GM13977 (cell line): Measurements from ENCODE around the gene ITLN1.
"Not testable (repeated sequence)": the region's sequence is repeated elsewhere in the genome, so short reads cannot be mapped to it uniquely, and the experiment has no call there.

ENCODE experiments used
- DNase-seq: peaks from one replicate; pipeline ENCODE4 v3.0.0; 2012; ENCODE audit warnings: low spot score
- CTCF ChIP-seq: IDR thresholded peaks from 2 replicates; pipeline ENCODE4 v1.5.1; 2012; ENCODE audit warnings: mild to moderate bottlenecking, control low read depth; ENCODE audit not compliant: insufficient read depth; ENCODE audit errors: extremely low read depth, missing control alignments
- in situ Hi-C: fragments of 300-500 bp; cut with MboI; formaldehyde crosslinking; loops from one replicate; pipeline ENCODE4 v1.12.0; 2022; ENCODE audit warnings: low sequenced_read_pairs, low pct_unique_long_range_greater_than_20kb, mixed read lengths, inconsistent platforms; ENCODE audit not compliant: unreplicated experiment

Gene ITLN1

GRCh38 chr1:160891474-160891873 is 6.5 kb upstream of the ITLN1 start:
- no peak for TF ChIP-seq CTCF
- no peak for DNase-seq
- in situ Hi-C loops = no loop called here

DNA sequence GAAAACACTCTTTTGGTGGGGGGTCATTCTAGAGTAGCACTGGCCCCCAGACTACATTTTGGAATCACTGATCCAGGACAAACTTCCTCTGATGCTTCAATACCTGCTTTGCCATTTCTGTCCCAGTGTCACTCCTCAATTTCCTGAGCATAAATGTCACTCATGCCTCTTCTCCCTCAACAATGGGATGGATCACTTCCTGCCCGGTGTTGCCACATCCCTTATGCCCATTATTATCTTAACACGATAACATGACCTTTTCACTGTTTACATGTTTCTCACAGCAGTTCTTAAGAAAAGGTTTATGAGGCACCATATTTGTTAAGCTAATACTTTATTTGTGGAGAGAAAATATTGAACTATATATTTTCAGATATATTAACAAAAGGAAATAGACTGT is 3.9 kb upstream of the ITLN1 start:
- no peak for TF ChIP-seq CTCF
- DNase-seq = no peak
- in situ Hi-C loops = no loop called here

DNA sequence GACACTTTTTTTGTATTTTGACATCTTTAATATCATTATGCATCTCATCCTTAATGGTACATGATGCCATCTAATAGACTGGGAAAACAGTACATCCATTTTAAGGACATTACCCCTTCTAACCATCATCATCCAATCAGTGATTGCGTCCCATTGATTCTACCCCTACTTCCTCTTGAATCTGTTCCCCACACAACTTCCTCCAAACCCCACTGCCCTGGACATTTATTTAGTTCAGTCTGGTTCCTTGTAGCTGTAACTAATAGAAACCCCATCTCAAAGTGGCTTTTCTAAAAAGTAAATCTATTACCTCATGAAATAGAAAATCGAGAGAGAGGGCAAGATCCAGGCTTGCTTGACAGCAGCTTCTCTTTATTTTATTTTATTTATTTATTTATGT is 2.1 kb upstream of the ITLN1 start:
- no peak for TF ChIP-seq CTCF
- no peak for DNase-seq
- in situ Hi-C loops = no loop called here

DNA sequence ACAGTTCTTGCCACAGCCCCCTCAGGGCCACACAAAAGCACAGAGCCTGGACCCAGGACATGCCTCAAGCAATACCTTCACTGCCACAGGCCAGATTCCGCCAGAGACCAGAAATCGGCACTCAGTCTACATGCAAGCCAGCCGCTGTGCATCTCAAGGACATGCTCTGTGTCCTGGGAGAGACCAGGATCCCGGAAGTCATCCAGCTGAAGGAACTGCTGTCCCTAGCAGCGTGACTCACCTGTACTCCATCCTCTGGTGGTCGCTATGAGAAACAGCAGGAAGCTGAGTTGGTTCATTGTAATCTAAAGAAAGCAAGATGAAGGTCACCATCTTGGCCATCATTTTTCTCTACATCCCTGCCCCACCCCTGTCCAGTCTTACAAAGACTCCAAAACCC is 401 bp downstream of the ITLN1 start:
- DNase-seq = no peak
- in situ Hi-C loops = no loop called here
- TF ChIP-seq CTCF = no peak

- in situ Hi-C loops = no loop called here
- no peak for TF ChIP-seq CTCF
- DNase-seq = no peak
Measured at GRCh38 chr1:160883581-160884513, 1.1 kb downstream of the ITLN1 start.

- DNase-seq = no peak
- TF ChIP-seq CTCF = no peak
- in situ Hi-C loops = no loop called here
Measured at GRCh38 chr1:160882582-160882981, 2.4 kb downstream of the ITLN1 start.

GRCh38 chr1:160881264-160881663 is 3.7 kb downstream of the ITLN1 start:
- DNase-seq, in situ Hi-C loops: not testable (repeated sequence)
